SIG-M5 (cell line): ENCODE data around the gene WTIP.

Experiments
- DNase-seq: peaks from one replicate; lab custom pipeline; 2025; lab: John Stamatoyannopoulos, UW

WTIP gene

DNA sequence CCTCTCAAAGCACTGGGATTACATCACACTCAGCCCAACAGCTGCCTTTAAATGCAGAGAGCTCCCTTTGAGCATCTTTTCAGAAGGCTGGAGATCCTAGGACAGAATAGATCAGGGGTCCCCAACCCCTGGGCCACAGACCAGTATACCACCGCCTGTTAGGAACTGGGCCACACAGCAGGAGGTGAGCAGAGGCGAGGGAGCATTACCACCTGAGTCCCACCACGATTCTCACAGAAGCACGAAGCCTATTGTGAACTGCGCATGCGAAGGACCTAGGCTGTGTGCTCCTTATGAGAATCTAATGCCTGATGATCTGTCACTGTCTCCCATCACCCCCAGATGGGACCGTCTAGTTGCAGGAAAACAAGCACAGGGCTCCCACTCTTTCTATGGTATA, 2.2 kb upstream of the WTIP start:
- no peak for DNase-seq

DNA sequence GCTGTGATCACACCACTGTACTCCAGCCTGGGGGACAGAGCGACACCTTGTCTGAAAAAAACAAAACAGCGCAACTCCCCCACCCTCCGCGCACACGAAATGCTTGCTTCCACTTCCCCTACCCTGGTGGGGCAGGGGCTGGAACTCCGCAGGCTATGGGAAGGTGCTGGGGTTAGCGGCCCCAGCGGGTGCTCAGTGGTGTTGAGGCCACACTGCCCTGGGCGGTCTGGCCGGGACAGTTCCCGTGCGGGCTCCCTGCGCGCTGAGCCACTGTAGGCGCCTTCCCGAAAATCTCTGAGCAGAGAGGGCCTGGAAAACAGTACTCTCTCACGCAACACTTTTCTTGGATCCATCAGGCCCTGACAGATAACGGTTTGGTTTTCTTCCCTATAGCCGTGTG, 1.1 kb upstream of the WTIP start:
- DNase-seq, result no peak

DNA sequence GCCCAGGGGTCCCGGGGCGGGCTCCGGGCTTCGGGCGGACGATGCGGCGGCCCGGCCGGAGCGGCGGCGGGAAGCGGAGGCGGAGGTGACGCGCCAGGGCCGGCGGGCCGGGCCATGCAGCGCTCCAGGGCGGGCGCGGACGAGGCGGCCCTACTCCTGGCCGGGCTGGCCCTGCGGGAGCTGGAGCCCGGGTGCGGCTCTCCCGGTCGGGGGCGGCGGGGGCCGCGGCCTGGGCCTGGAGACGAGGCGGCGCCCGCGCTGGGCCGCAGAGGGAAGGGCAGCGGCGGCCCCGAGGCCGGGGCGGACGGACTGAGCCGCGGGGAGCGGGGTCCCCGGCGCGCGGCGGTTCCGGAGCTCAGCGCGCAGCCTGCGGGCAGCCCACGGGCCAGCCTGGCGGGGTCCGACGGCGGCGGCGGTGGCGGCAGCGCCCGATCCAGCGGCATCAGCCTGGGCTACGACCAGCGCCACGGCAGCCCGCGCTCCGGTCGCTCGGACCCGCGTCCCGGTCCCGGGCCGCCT, 362 bp downstream of the WTIP start:
- no peak for DNase-seq

DNA sequence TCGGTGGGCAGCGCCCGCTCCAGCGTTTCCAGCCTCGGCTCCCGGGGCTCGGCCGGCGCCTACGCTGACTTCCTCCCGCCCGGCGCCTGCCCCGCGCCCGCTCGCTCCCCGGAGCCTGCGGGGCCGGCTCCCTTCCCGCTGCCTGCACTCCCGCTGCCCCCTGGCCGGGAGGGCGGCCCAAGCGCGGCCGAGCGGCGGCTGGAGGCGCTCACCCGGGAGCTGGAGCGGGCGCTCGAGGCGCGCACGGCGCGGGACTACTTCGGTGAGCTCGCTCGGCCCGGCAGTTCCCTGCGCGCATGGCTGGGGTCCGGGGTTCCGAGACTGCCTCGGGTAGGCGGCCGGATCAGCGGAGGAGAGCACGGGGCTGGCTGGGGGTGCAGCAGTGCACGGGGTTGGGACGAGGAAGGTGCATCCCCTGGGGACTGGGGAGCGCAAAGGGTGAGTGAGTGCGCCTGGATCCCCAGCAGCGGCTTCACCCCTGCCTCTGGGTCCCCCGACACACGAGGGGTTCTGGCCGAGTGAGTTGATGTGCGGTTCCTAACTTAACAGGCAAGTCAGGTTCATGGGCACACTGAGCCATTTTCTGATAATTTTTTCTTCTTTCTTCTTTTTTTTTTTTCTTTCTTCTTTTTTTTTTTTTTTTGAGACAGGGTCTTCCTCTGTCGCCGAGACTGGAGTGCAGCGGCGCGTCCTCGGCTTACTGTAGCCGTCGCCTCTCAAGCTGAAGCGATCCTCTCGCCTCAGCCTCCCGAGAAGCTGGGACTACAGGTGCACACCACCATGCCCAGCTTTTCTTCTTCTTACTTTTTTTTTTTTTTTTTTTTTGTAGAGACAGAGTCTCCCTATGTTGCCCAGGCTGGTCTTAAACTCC, 1.1 kb downstream of the WTIP start:
- no peak for DNase-seq

DNA sequence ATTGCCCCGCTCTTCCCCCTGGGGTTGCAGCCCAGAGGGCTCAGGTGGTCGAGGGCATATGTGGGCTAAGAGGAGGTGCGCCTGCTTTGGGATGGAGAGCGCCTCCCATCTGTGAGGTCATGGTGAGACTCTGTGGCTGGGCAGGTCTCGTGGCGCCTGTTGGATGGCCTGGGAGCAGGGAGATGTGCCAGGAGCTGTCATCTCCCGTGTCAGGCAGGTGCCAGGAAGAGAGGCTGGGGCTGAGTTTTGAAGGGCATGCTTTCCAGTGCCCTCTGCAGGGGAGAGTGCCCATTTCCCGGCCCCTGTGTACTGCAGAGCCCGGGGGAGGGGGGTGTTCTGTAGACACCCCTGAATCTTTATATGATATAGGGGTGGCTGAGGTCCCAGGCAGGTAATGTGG, 2.8 kb downstream of the WTIP start:
- DNase-seq, result no peak

DNA sequence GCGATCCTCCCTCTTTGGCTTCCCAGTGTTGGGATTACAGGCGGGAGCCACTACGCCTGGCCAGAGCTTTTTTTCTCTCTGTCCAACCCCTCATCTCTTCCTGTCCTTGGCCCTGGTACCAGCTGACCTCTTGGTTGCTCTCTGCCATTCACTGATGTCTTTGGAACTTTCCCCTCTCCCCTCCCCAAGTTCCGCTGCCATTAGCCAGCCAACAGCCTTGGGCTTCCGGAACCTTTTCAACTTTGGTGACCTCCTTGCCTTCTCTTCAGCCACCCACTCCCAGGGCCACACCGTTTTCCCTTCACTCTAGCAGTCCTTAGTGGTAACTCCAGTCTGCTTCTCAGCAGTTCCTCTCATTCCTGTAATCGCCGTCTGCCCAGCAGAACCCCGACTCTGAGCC, 4.3 kb downstream of the WTIP start:
- DNase-seq, result no peak

DNA sequence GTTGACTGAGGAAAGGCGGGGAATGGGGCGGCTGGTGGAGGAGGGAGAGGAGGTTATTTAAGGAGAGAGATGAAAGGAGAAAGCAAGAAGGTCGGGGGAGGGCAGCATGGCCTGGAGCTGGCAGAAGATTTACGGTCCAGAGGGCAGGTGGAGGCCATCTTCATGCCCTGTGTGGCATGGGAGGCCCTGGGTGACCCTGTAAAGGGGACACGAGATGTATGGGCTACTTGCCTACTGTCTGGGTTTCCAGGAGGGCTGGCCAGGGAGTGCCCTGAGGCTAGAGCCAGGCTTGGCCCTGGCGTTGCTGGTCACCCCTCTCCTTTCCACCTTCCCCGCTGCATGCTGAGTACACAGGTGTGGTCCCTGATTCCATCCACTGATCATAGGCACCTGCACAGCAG, 6.1 kb downstream of the WTIP start:
- DNase-seq, result no peak

DNA sequence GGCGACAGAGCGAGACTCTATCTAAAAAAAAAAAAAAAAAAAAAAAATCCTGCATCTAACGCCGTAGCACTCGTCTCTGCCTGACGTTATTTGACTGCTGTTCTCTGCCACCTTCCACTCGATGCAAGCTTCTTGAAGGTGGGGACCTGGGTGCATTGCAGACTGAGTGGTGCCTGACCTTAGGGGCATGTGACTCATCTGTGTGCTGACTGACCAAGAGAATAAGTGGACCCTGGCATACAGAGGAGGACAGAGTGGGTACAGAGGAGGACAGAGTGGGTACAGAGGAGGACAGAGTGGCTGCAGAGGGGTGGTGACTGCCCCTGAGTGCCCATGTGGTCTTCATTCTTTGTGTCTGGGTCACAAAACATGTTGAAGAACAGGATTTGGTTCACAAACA, 7.6 kb downstream of the WTIP start:
- DNase-seq, result no peak

DNA sequence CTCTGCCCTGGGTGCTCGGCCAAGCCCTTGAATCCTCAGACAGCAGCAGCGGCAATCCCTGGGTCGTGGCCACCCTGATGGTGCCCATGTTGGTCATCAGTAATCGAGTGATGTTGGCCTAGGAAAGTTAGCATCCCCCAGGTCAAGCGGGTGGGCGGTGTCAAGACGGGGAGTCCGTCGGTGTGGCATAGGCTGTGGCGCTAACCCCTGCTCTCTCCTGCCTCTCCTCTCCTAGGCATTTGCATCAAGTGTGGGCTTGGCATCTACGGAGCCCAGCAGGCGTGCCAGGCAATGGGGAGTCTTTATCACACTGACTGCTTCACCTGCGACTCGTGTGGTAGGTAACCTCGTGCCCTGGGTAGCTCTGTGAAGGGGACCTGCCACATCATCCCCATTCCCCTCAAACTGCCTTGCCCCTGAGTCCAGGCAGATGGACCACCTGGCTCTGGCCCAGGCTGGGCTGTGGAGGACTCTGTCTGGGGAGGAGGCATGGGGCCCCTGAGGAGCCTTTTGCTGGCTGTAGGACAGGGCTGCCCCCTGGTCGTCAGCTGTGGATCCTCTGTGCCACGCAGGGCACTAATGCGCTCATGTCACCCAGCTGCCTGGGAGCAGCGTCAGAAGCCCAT, 8.7 kb downstream of the WTIP start:
- DNase-seq, result no peak

DNA sequence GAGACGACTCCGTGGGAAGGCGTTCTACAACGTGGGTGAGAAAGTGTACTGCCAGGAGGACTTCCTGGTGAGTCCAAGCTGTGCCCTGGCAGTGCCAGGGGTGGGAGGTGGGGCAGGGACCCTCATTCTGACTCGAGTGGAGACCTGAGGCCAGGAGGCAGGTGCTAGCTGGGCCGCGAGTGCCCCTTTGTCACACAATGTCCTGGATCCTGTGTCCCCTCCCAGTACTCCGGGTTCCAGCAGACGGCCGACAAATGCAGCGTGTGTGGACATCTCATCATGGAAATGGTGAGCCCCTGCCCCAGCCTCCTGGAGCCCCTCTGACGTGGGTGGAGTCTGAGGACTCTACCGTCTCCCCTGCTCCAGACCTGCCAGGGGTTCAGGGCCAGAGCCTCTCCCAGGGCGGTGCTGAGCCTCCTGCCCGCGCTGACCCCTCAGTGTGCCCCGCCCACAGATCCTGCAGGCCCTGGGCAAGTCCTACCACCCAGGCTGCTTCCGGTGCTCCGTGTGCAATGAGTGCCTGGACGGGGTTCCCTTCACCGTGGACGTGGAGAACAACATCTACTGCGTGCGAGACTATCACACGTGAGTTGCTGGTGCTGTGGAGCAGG, 11.6 kb downstream of the WTIP start:
- DNase-seq, result no peak

DNA sequence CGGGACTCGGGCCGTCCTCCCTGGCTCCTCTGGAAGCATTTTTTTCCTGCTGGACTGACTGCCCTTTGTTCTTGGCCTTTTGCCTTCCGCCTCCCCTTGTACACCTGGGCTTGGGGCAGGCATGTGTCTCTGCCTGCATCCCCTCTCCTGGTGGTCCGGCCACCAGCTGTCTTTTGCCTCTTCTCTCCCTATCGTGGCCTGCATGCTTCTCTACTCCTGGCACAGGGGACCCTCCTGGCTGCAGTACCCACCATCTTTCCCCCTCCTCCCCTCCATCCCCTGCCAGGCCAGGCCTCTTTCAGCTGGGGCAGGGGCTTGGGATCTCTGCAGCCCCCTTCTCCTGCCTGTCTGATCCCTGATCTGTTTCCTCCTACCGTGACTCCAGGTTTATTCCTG, 12.1 kb downstream of the WTIP start:
- DNase-seq, result no peak

DNA sequence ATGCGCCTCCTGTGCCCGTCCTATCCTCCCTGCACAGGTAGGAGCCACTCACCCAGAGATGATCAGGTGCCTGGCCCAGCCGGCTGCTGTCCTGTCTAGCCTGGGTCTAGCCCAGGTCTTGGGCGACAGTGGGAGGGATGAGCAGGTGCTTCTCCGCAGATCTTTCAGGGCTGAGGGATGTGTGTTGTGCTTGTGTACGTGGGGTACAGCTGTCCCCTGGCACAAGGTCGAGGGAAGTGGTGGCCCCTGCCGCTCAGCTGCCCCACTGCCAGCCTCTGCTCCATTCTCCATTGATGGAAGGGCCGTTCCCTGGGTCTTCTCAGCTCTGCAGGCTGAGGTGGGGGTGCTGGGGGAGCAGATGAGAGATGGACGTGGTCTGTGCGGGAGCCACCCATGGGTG, 13.0 kb downstream of the WTIP start:
- no peak for DNase-seq

DNA sequence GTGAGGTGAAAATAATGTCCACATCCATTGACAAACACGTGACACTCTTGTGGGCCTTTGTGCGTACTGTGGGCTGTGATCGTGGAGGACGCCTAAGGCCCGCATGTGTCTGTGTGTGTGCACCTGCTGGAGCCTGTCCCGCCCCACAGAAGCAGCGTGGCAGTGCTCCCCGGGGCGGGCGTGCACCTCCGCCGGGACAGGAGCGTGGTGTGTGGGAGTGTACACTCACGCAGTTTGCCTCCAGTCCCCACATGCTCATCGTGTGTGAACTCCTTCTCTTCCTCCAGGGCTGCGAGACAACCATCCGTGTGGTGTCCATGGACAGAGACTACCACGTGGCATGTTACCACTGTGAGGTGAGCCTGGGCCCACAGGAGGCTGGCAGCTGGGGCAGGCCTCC, 13.9 kb downstream of the WTIP start:
- DNase-seq, result no peak

DNA sequence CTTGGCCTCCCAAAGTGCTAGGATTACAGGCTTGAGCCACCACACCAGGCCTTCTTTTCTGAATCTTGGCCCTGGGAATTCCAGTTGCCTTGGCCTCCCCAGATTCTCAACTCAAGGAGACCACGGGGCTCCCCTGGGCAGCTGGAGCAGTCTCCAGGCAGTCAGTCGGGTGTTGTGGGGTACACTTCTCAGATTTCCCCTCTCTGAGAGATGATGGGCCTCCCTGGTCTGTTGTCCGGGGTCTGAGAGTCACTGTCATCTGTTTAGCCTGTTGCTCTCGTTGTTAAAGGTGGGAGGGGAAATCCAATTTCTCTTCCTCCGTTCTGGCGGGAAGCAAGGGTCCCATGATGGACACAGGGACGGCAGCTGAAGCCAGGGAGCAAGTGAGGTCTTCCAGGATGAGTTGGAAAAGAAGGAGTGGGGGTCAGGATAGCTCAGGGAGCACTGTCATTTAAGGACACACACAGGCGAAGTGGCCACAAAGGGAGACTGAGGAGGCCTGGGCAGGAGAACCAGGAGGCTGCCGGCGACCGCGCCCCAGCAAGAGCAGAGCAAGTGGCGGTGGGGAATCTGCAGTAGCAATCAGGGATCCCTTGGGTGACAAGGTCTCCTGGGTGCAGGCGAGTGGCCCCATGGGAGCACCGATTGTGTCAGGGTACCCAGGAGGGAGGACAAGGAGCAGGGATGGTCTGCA, 15.7 kb downstream of the WTIP start:
- no peak for DNase-seq

DNA sequence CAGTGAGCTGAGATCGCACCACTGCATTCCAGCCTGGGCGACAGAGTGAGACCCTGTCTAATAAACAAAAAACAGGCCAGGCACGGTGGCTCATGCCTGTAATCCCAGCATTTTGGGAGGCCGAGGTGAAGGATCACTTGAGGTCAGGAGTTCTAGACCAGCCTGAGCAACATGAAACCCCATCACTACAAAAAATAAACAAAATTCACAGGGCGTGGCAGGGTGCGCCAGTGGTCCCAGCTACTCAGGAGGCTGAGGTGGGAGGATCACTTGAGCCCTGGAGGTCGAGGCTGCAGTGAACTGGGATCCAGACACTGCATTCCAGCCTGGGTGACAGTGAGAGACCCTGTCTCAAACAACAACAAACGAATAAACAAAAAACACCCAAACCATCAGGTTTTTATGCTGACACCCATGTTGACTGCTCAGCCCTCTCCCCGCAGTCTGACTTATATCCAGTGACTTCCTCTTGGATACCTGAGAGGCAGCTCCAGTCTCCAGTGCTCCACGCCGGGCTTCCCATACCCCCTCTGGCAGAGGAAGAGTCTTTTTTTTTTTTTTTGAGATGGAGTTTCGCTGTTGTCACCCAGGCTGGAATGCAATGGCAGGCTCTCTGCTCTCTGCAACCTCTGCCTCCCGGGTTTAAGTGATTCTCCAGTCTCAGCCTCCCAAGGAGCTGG, 17.7 kb downstream of the WTIP start:
- no peak for DNase-seq

DNA sequence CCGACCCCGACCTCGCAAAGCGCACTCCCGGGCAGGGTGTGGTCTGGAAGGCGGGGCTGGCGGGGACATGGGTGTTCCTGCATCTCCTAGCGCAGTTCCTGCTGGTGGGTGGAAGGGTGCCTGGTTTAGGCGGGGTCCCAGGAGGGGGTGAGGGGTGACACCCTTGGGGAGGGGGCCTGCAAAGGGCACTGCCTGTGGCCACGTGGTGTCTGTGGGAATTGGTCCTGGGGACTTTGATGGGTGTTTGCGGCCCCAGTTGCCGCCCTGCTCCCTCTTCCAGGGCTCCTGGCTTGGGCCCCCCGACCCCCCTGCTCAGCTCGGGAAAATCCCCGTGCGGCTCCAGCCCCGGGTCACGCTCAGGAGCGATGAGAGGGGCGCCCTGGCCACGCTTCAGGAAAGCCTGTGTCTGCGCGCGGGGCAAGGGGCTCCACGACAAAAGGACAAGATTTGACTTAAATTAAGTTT, 19.1 kb downstream of the WTIP start:
- DNase-seq, result no peak

DNA sequence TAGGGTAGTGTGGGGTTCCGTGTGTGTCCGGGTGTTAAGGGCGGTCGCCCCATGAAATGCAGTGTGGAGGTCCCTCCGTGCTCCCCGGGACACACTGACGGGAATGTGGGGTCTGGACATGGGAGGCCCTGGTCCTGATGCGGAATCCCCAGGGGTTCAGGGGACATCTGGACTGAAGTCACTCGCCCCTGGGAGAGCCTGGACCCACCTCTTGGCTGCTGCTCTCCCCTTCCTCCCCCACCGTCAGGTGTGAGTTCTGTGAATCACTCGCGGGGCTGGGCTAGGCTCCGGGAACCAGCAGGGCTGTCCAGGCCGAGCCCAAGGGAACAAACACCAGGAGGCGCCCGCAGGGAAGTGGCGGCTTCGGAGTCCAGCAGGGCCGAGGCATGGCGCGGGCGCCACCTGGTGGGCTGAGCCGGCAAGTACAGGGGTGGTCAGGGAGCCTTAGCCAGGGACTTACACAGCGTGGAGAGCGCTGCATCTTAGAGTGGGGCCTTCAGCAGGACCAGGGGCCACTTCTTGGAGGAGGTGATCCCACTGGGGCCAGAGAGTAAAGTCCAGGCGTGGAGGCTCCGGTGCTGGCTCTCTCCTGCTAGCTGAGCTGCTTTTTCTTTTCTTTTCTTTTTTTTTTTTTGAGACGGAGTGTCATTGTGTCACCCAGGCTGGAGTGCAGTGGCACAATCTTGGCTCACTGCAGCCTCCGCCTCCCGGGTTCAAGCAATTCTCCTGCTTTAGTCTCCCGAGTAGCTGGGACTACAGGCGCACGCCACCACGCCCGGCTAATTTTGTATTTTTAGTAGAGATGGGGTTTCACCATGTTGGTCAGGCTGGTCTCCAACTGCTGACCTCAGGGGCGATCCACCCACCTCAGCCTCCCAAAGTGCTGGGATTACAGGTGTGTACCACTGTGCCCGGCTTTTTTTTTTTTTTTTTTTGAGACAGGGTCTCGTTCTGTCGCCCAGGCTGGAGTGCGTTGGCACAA, 20.1 kb downstream of the WTIP start:
- DNase-seq, result no peak

DNA sequence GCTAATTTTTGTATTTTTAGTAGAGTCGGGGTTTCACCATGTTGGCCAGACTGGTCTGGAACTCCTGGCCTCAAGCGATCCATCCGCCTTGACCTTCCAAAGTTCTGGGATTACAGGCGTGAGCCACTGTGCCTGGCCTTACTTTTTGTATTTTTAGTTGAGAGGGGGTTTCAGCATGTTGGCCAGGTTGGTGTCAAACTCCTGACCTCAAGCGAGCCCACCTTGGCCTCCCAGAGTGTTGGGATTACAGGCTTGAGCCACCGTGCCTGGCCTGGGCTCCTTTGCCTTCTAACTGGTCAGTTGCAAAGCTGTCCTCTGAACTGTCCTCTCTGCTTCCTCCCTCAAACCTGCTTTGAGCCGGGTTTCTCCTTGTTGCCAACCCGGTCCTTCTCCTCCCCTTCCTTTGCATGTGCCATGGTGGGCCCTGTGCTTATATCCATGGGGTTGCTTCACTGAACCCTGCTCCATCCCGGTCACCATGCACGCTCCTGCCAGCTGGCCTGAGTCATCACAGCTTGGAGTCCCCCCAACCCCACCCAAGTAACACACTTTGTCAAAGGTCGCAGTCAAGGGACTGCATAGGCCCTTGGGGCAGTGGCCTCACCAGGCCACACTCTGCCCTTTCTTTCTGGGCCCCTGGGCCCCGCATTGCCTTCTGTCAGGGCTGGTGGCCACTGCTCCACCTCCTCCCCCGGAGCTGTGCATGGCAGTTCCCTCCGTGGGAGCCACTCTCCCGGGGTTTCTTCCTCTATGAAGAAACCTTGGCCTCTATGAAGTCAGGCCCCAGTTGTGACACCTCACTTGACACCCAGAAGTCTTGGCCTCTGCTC, 21.2 kb downstream of the WTIP start:
- no peak for DNase-seq

DNA sequence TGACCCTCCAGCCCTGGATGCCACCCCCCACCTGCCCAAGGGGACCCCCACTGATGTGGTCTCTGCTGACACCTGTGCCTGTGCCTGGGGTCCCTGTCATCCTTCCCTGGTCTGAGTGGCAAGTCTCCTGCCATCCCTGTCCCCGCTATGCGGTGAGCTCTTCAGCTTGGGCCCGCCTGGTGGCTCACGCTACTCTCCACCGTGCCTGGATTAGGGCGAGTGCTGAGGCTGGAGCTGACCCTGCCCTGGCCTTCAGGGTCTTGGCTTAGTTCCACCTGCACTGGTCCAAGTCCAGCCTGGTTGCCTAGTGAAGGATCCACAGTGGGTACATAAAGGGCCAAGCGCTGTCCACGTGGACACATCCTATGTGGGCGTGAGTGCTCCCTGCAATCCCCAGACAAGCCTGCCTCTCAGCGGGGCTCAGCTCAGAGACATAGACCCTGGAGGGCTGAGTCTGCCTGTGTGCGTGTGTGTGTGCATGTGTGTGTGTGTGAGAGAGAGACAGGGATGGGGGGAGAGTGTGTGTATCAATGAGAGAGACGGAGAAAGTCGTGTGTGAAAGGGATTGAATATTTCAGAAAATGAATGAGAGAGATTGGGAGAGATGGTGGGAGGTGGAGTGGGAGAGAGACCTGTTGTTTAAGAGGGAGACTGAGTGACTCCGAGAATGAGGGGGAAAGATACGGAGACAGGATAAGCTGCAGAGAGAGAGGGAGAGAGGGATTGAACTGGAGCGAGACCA, 22.1 kb downstream of the WTIP start:
- DNase-seq, result no peak
